Measurements from ENCODE around the gene PRPS1L1. TPM values are rescaled to one million over a fixed set of nuclear protein-coding genes. Genes with fewer than 3 reads are reported as not detected.

PRPS1L1 gene
- total and polyA plus RNA-seq, 2 of the 8 experiments (the other 6 are each of a cell fraction or from before 2014, with no cell fraction given) = not detected

GRCh38 chr7:18013936-18014335, 13.7 kb downstream of the PRPS1L1 start:
- Histone ChIP-seq H3K79me2 (ENCODE audit: control insufficient read depth in 1 of 2, insufficient read depth in 2 of 2, low read length in 2 of 2) (no peaks in the 10 kb centered on the region), H2BK15ac (ENCODE audit: low read length) (no peak overlapping the region), H3K18ac (ENCODE audit: extremely low read depth, low read length) (no peak overlapping the region), H4K20me1 (replicated peaks in 1 of 2; ENCODE audit: control insufficient read depth in 1 of 2, insufficient read depth in 2 of 2, low read length in 2 of 2) (no peaks in the 10 kb centered on the region), H4K8ac (ENCODE audit: extremely low read depth, insufficient read depth, low read length) (no peak overlapping the region), H2BK12ac (ENCODE audit: low read depth, low read length) (no peak overlapping the region), H4K91ac (replicated peaks; ENCODE audit: insufficient read length, low read length) (no peak overlapping the region), H3K23me2 (ENCODE audit: low read depth, low read length) (no peaks in the 10 kb centered on the region), H2BK5ac (ENCODE audit: low read depth, low read length) (no peak overlapping the region), H3K27me3 (replicated peaks in 1 of 4; ENCODE audit: control insufficient read depth in 3 of 4, extremely low read depth in 1 of 4, insufficient read depth in 3 of 4, low read length in 3 of 4) (no peaks in the 10 kb centered on the region), H3K4me2 (ENCODE audit: insufficient read depth in 1 of 2, low read depth in 2 of 2, low read length in 2 of 2) (no peak overlapping the region), H3K4me3 (ENCODE audit: extremely low read depth in 1 of 4, insufficient read depth in 2 of 4, low read depth in 3 of 4, low read length in 4 of 4) (no peak overlapping the region), H3K9ac (replicated peaks in 1 of 4; ENCODE audit: extremely low read depth in 1 of 4, low read depth in 3 of 4, low read length in 3 of 4) (no peak overlapping the region), H3K79me1 (ENCODE audit: low read depth, low read length) (no peaks in the 10 kb centered on the region), H4K5ac (ENCODE audit: insufficient read length, low read depth, low read length) (no peak overlapping the region), H2AK5ac (ENCODE audit: low read depth, low read length) (no peak overlapping the region), H3K9me3 (ENCODE audit: insufficient read depth in 2 of 2, low read depth in 1 of 2, low read length in 1 of 2) (no peaks in the 10 kb centered on the region), H3K23ac (ENCODE audit: insufficient read length) (no peak overlapping the region), H2BK120ac (replicated peaks; ENCODE audit: low read depth, low read length) (no peak overlapping the region), H3K4ac (replicated peaks; ENCODE audit: insufficient read length, low read depth, low read length) (no peak overlapping the region), H3K27ac (ENCODE audit: low read depth, low read length) (no peak overlapping the region), H3K56ac (replicated peaks; ENCODE audit: insufficient read length, low read depth, low read length) (no peak overlapping the region), H3K14ac (ENCODE audit: insufficient read length) (no peak overlapping the region), H2AFZ (ENCODE audit: low read length) (no peak overlapping the region), H2BK20ac (ENCODE audit: low read length) (no peak overlapping the region), H3K4me1 (replicated peaks in 1 of 4; ENCODE audit: control insufficient read depth in 3 of 4, insufficient read depth in 4 of 4, low read length in 3 of 4) (no peaks in the 10 kb centered on the region), H3K36me3 (ENCODE audit: control insufficient read depth in 2 of 4, insufficient read depth in 4 of 4, low read length in 3 of 4) (no peaks in the 10 kb centered on the region)
- no peak for FAIRE-seq
- ChIA-PET POLR2A (ENCODE audit: partially characterized antibody) (no interaction called here), CTCF (ENCODE audit: partially characterized antibody) (interaction anchor here (0.6 to 2.4 kb wide), 5 partner anchors 9 to 558 kb away, joined by 3 to 7 read pairs (median 4); no protein-coding TSS in a partner anchor)
- no peak for DNase-seq (ENCODE audit: low read depth in 1 of 2, low spot score in 2 of 2)
- no peak for TF ChIP-seq USF2 (IDR thresholded peaks at IDR 0.05; ENCODE audit: low read length)
- TF ChIP-seq SRF (IDR thresholded peaks at IDR 0.05; ENCODE audit: low read depth, low read length) = no peak
- no peak for TF ChIP-seq YY1 (IDR thresholded peaks at IDR 0.05; ENCODE audit: low read depth, low read length)
- TF ChIP-seq KDM5A (IDR thresholded peaks at IDR 0.05; ENCODE audit: low read length) = no peak
- no peak for TF ChIP-seq SP2 (IDR thresholded peaks at IDR 0.05; ENCODE audit: low read length)
- TF ChIP-seq TBP (IDR thresholded peaks at IDR 0.05; ENCODE audit: low read depth, low read length) = no peak
- no peak for TF ChIP-seq TCF12 (IDR thresholded peaks at IDR 0.05; ENCODE audit: low read depth, low read length)
- no peak for TF ChIP-seq NRF1 (IDR thresholded peaks at IDR 0.05; ENCODE audit: low read depth, low read length)
- TF ChIP-seq RNF2 (IDR thresholded peaks at IDR 0.05; ENCODE audit: borderline replicate concordance, low read depth, low read length, missing control alignments, poor library complexity, severe bottlenecking) = no peak
- TF ChIP-seq MAFK (IDR thresholded peaks at IDR 0.05; ENCODE audit: low read depth, low read length) = no peak
- no peak for TF ChIP-seq KDM4A (IDR thresholded peaks at IDR 0.05; ENCODE audit: low read depth, low read length, severe bottlenecking)
- no peak for TF ChIP-seq TEAD4 (IDR thresholded peaks at IDR 0.05; ENCODE audit: low read depth, low read length)
- TF ChIP-seq NANOG (IDR thresholded peaks at IDR 0.05; ENCODE audit: insufficient read depth, low read depth, low read length, poor library complexity, severe bottlenecking) = no peak
- TF ChIP-seq POU5F1 (IDR thresholded peaks at IDR 0.05; ENCODE audit: low read depth, low read length) = no peak
- no peak for TF ChIP-seq BRCA1 (IDR thresholded peaks at IDR 0.05; ENCODE audit: low read depth, low read length)
